ENCODE measurements around the gene KAT8.

KAT8 gene

DNA sequence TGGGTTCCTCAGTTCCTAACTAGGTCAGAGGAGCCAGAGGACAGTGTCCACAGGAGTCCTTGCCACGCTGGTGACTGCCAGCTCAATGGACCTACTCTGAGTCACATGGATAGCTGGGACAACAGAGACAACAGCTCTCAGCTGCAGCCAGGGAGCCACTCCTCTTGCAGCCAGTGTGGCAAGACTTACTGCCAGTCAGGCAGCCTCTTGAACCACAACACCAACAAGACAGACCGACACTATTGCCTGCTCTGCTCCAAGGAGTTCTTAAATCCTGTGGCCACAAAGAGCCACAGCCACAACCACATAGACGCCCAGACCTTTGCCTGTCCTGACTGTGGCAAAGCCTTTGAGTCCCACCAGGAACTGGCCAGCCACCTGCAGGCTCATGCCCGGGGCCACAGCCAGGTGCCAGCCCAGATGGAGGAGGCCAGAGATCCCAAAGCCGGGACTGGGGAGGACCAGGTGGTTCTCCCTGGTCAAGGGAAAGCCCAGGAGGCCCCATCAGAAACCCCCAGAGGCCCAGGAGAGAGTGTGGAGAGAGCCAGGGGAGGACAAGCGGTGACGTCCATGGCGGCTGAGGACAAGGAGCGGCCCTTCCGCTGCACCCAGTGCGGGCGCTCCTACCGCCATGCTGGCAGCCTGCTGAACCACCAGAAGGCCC is 36.6 kb upstream of the KAT8 start:
- H3K4me3 ChIP-seq (ENCODE audit: low read length): no peak overlapping the region
- TF ChIP-seq, protein P1, sequence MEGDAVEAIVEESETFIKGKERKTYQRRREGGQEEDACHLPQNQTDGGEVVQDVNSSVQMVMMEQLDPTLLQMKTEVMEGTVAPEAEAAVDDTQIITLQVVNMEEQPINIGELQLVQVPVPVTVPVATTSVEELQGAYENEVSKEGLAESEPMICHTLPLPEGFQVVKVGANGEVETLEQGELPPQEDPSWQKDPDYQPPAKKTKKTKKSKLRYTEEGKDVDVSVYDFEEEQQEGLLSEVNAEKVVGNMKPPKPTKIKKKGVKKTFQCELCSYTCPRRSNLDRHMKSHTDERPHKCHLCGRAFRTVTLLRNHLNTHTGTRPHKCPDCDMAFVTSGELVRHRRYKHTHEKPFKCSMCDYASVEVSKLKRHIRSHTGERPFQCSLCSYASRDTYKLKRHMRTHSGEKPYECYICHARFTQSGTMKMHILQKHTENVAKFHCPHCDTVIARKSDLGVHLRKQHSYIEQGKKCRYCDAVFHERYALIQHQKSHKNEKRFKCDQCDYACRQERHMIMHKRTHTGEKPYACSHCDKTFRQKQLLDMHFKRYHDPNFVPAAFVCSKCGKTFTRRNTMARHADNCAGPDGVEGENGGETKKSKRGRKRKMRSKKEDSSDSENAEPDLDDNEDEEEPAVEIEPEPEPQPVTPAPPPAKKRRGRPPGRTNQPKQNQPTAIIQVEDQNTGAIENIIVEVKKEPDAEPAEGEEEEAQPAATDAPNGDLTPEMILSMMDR (IDR thresholded peaks at IDR 0.05; ENCODE audit: insufficient read depth, low read depth, low read length, missing control alignments): no peak
- DNase-seq (ENCODE audit: low read depth): no peak

DNA sequence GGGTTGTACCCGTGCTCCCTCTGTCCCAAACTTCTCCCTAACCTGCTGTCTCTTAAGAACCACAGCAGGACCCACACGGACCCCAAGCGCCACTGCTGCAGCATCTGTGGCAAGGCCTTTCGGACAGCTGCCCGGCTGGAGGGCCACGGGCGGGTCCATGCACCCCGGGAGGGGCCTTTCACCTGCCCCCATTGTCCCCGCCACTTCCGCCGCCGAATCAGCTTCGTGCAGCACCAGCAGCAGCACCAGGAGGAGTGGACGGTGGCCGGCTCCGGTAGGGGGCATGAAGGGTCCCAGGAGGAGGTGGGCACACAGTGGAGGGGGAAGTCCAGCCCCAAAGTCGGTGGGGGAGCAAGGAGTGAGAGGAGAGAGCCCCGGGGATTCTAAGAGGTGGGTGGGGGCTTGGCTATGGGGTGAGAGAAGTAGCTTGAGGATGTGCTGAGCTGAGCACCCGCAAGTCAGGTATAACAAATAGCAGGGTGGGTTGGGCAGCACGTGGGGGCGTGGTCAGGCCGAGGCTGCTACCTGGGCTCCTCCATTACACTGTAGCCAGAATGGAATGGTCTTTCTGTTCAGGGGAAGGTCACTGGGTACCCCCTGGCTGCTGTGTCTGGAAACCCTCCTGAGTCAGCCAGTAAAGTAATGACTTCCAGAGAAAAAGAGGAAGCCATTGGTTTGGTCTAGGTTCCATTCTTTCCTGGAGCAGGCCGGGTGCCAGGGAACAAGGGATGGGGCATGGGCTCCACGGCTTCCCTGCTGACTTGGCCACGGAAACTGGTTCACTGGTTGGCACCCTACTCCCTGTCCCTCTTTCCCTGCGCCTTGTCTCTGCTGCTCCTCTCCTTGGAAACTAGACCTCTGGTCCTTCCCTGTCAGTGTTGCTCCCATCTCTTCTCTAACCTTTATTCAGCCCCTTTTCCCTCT is 35.8 kb upstream of the KAT8 start:
- TF ChIP-seq, protein P1 (IDR thresholded peaks at IDR 0.05; ENCODE audit: insufficient read depth, low read depth, low read length, missing control alignments): no peak
- no peak overlapping the region for H3K4me3 ChIP-seq (ENCODE audit: low read length)
- DNase-seq (ENCODE audit: low read depth): no peak

DNA sequence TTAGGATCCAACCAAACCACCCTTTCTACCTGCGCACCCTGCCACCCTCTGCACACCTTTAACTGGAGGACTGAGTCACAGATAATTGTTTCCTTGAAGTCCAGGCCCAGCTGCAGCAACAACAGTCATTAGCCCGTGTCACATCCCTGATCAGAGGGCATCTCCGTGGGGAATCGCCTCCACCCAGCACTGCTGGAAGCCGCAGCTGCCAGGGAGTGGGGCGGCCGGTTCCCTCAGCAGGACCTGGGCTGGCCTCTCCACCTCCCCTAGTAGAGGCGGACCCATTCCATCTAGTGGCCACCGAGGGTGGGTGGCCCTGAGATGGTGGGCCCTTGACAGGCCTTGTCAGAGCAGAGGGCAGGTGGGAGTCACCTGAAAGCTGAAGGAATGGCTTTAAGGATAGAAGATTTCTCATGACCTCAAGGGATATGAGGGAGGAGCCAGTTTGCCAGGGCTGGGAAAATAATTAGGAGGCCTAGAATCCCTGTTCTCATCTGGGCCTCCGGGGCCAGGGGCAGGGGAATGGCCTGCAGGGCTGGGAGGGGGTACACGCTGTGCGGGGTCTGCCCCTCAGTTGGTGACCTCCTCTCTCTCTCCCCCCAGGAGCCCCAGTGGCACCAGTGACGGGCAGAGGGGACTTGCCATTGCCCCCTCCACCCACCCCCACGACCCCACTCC is 35.0 kb upstream of the KAT8 start:
- DNase-seq (ENCODE audit: low read depth): no peak
- no peak overlapping the region for H3K4me3 ChIP-seq (ENCODE audit: low read length)
- TF ChIP-seq, protein P1 (IDR thresholded peaks at IDR 0.05; ENCODE audit: insufficient read depth, low read depth, low read length, missing control alignments): no peak

DNA sequence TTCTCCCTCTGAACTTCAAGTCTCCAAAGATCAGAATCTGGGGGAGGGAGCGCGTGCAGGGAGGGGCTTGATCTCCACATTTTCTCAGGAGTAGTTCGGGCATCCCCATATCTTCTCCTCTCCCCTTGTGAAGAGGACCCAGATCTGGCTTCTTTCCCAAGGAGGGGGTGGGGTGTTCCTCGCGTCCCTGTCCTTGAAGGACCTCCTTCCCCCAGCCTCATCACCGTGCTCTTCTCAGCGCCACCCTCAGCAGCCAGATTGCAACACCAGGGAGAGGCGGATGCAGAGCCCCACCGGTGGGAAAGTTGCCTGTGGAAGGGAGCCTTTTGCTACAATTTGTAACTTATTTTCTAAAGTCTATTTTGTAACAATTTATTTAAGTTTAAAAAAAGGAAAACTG is 34.4 kb upstream of the KAT8 start:
- DNase-seq (ENCODE audit: low read depth): no peak
- H3K4me3 ChIP-seq (ENCODE audit: low read length): no peak overlapping the region
- TF ChIP-seq, protein P1 (IDR thresholded peaks at IDR 0.05; ENCODE audit: insufficient read depth, low read depth, low read length, missing control alignments): no peak

DNA sequence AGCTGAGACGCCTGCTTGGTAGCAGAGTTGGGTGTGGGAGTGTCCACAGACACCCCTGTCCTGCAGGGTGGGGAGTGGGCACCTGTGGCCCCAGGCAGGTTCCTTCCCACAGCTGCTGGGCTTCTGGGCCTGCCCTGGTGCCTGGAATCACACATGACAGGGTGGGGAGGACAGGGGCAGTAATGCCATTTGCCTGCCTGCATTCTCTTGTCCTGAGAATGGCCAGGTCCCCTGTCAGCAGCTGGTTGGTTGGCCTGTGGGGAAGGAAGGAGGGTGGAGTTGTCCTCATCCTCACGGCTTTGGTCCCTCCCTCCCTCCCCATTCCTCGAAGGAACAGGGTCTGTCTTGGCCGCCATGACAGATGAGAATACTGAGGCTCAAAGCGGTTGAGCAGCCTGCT is 33.9 kb upstream of the KAT8 start:
- H3K4me3 ChIP-seq (ENCODE audit: low read length): no peak overlapping the region
- TF ChIP-seq, protein P1 (IDR thresholded peaks at IDR 0.05; ENCODE audit: insufficient read depth, low read depth, low read length, missing control alignments): no peak
- no peak for DNase-seq (ENCODE audit: low read depth)

DNA sequence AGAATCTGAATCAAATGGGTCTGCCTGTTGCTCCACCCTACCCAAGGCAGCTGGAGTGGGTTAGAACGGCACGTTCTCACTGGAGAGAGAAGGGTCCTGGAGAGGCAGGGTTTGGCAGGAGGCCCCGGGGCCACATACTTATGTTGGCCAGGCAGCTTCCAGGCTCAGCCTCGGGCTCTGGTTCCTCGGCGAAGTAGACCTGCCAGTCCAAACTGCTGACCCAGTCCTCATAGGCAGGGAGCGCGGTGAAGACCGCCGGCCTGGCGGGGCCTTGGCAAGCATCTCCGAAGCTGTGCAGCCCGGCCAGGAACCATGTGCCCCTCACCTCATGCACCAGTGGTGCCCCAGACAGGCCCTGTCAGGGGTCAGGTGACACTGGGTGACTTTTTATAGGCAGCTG is 33.5 kb upstream of the KAT8 start:
- no peak for DNase-seq (ENCODE audit: low read depth)
- H3K4me3 ChIP-seq (ENCODE audit: low read length): no peak overlapping the region
- TF ChIP-seq, protein P1 (IDR thresholded peaks at IDR 0.05; ENCODE audit: insufficient read depth, low read depth, low read length, missing control alignments): no peak

All from epithelial cell of esophagus (primary cell).